ENCODE data around the gene CROCC2. TPM values are rescaled to one million over a fixed set of nuclear protein-coding genes. Genes with fewer than 3 reads are reported as not detected.

CROCC2 gene
- total RNA-seq, 1 donor from 2014 or later, result not detected

GRCh38 chr2:240960309-240960970 lies 54.3 kb downstream of the CROCC2 start:
- no peak overlapping the region for H3K4me3 ChIP-seq (ENCODE audit: low read depth, low read length)
- no peak for TF ChIP-seq CTCF (IDR thresholded peaks at IDR 0.05; ENCODE audit: insufficient read depth, low read length, severe bottlenecking)
- no peaks in the 10 kb centered on the region for H3K27me3 ChIP-seq (ENCODE audit: control insufficient read depth, insufficient read depth, low read length)
- DNase-seq (ENCODE audit: low read depth) (no peak), FAIRE-seq (no peak)
- H3K36me3 ChIP-seq (ENCODE audit: control insufficient read depth, insufficient read depth, low read length), result no peaks in the 10 kb centered on the region

GRCh38 chr2:240960971-240961876 lies 55.1 kb downstream of the CROCC2 start:
- peak; percentile 100 for FAIRE-seq
- H3K27me3 ChIP-seq (ENCODE audit: control insufficient read depth, insufficient read depth, low read length), result no peaks in the 10 kb centered on the region

GRCh38 chr2:240961910-240962299 lies 55.8 kb downstream of the CROCC2 start:
- DNase-seq (ENCODE audit: low read depth), result no peak
- H3K36me3 ChIP-seq (ENCODE audit: control insufficient read depth, insufficient read depth, low read length), result no peaks in the 10 kb centered on the region
- TF ChIP-seq CTCF (IDR thresholded peaks at IDR 0.05; ENCODE audit: insufficient read depth, low read length, severe bottlenecking), result no peak
- no peak overlapping the region for H3K4me3 ChIP-seq (ENCODE audit: low read depth, low read length)
- no peak for FAIRE-seq
- H3K27me3 ChIP-seq (ENCODE audit: control insufficient read depth, insufficient read depth, low read length), result no peaks in the 10 kb centered on the region

More at GRCh38 chr2:240960971-240961876, 55.1 kb downstream of the CROCC2 start:
- Histone ChIP-seq H3K4me3 (ENCODE audit: low read depth, low read length) (no peak overlapping the region), H3K36me3 (ENCODE audit: control insufficient read depth, insufficient read depth, low read length) (no peaks in the 10 kb centered on the region)
- TF ChIP-seq CTCF (IDR thresholded peaks at IDR 0.05; ENCODE audit: insufficient read depth, low read length, severe bottlenecking), result no peak
- DNase-seq (ENCODE audit: low read depth), result no peak

- no peak for TF ChIP-seq CTCF (IDR thresholded peaks at IDR 0.05; ENCODE audit: insufficient read depth, low read length, severe bottlenecking)
- no peak overlapping the region for H3K4me3 ChIP-seq (ENCODE audit: low read depth, low read length)
- DNase-seq (ENCODE audit: low read depth), result no peak
- no peaks in the 10 kb centered on the region for H3K36me3 ChIP-seq (ENCODE audit: control insufficient read depth, insufficient read depth, low read length)
- no peaks in the 10 kb centered on the region for H3K27me3 ChIP-seq (ENCODE audit: control insufficient read depth, insufficient read depth, low read length)
- FAIRE-seq, result no peak
These were observed 56.3 kb downstream of the CROCC2 start for GRCh38 chr2:240962300-240963064.

GRCh38 chr2:240963065-240963867 lies 57.1 kb downstream of the CROCC2 start:
- DNase-seq (ENCODE audit: low read depth) (no peak), FAIRE-seq (no peak)
- no peaks in the 10 kb centered on the region for H3K36me3 ChIP-seq (ENCODE audit: control insufficient read depth, insufficient read depth, low read length)
- H3K27me3 ChIP-seq (ENCODE audit: control insufficient read depth, insufficient read depth, low read length), result no peaks in the 10 kb centered on the region
- no peak overlapping the region for H3K4me3 ChIP-seq (ENCODE audit: low read depth, low read length)
- no peak for TF ChIP-seq CTCF (IDR thresholded peaks at IDR 0.05; ENCODE audit: insufficient read depth, low read length, severe bottlenecking)
